GM23338 (cell line): ENCODE results near the gene CEACAM21.
"Not testable (repeated sequence)": the region's sequence is repeated elsewhere in the genome, so short reads cannot be mapped to it uniquely, and the experiment has no call there.

Experiments used
- CREB1 ChIP-seq: fragments of 250-450 bp; sonication (Bioruptor Pico); IDR thresholded peaks from 2 replicates; pipeline ENCODE4 v1.5.0; 2020; ENCODE audit warnings: low read depth, mild to moderate bottlenecking, moderate library complexity
- EZH2 ChIP-seq: fragments of 200-600 bp; sonication (generic); IDR thresholded peaks from one replicate; pipeline ENCODE4 v1.8.0; 2017; ENCODE audit warnings: antibody characterized with exemption, mild to moderate bottlenecking, low read depth; ENCODE audit not compliant: unreplicated experiment
- EZH2phosphoT487 ChIP-seq: fragments of 200-600 bp; sonication (generic); IDR thresholded peaks from one replicate; pipeline ENCODE4 v1.8.1; 2018; ENCODE audit warnings: antibody characterized with exemption; ENCODE audit not compliant: unreplicated experiment
- JUNB ChIP-seq: IDR thresholded peaks from one replicate; pipeline ENCODE4 v1.6.1; 2016; ENCODE audit warnings: antibody characterized with exemption; ENCODE audit not compliant: unreplicated experiment
- NANOG ChIP-seq: IDR thresholded peaks from 2 replicates; pipeline ENCODE4 v1.6.1; 2016; ENCODE audit warnings: antibody characterized with exemption, borderline replicate concordance
- POLR2AphosphoS5 ChIP-seq: IDR thresholded peaks from 2 replicates; pipeline ENCODE4 v1.6.1; 2016; ENCODE audit warnings: antibody characterized with exemption, low read depth
- STAT1 ChIP-seq: IDR thresholded peaks from one replicate; pipeline ENCODE4 v1.6.1; 2016; ENCODE audit warnings: antibody characterized with exemption; ENCODE audit not compliant: unreplicated experiment
- ZNF331 ChIP-seq: fragments of 250-450 bp; sonication (Bioruptor Pico); IDR thresholded peaks from 2 replicates; pipeline ENCODE4 v1.5.0; 2020; ENCODE audit warnings: low read depth, mild to moderate bottlenecking, moderate library complexity
- TF ChIP-seq, protein P1 (sequence below), 2 experiments: fragments of 200-600 bp in 1 of 2; sonication (generic) in 1 of 2; conservative IDR thresholded peaks; 2 replicates each; pipeline versions ENCODE4 v1.5.1 to v1.6.1; 2016 to 2017; ENCODE audit warnings: antibody characterized with exemption in 2 of 2, low read depth in 2 of 2, mild to moderate bottlenecking in 2 of 2, moderate library complexity in 1 of 2
- TF ChIP-seq, protein P2 (sequence below): IDR thresholded peaks from 2 replicates; pipeline ENCODE4 v1.6.1; 2016; ENCODE audit warnings: antibody characterized with exemption
- TF ChIP-seq, protein P3 (sequence below): IDR thresholded peaks from one replicate; pipeline ENCODE4 v1.6.1; 2018; ENCODE audit warnings: antibody characterized with exemption; ENCODE audit not compliant: unreplicated experiment
- TF ChIP-seq, protein P4 (sequence below): fragments of 250-450 bp; sonication (Bioruptor Pico); IDR thresholded peaks from 2 replicates; pipeline ENCODE4 v1.5.0; 2020; ENCODE audit warnings: mild to moderate bottlenecking, moderate library complexity

DNA sequence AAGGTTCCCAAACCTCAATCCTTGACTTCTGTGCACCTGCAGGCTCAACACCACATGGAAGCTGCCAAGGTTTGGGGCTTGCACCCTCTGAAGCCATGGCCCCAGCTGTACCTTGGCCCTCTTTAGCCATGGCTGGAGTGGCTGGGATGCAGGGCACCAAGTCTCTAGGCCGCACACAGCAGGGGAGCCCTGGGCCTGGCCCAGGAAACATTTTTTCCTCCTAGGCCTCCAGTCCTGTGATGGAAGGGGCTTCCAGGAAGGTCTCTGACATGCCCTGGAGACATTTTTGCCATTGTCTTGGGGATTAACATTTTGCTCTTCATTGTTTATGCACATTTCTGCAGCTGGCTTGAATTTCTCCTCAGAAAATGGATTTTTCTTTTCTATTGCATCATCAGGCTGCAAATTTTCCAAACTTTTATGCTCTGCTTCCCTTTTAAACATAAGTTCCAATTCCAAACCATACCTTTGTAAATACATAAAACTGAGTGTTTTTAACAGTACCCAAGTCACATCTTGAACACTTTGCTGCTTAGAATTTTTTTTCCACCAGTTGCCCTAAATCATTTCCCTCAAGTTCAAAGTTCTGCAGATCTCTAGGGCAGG lies 6.7 kb downstream of the CEACAM21 start:
- TF ChIP-seq, protein P1, sequence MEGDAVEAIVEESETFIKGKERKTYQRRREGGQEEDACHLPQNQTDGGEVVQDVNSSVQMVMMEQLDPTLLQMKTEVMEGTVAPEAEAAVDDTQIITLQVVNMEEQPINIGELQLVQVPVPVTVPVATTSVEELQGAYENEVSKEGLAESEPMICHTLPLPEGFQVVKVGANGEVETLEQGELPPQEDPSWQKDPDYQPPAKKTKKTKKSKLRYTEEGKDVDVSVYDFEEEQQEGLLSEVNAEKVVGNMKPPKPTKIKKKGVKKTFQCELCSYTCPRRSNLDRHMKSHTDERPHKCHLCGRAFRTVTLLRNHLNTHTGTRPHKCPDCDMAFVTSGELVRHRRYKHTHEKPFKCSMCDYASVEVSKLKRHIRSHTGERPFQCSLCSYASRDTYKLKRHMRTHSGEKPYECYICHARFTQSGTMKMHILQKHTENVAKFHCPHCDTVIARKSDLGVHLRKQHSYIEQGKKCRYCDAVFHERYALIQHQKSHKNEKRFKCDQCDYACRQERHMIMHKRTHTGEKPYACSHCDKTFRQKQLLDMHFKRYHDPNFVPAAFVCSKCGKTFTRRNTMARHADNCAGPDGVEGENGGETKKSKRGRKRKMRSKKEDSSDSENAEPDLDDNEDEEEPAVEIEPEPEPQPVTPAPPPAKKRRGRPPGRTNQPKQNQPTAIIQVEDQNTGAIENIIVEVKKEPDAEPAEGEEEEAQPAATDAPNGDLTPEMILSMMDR (conservative IDR thresholded peaks at IDR 0.05; ENCODE audit: low read depth in 2 of 2), result not testable (repeated sequence)
- not testable (repeated sequence) for TF ChIP-seq POLR2AphosphoS5; EZH2; JUNB; EZH2phosphoT487; ZNF331; STAT1; CREB1 (CRISPR knock-in tag); NANOG
- TF ChIP-seq, protein P2, sequence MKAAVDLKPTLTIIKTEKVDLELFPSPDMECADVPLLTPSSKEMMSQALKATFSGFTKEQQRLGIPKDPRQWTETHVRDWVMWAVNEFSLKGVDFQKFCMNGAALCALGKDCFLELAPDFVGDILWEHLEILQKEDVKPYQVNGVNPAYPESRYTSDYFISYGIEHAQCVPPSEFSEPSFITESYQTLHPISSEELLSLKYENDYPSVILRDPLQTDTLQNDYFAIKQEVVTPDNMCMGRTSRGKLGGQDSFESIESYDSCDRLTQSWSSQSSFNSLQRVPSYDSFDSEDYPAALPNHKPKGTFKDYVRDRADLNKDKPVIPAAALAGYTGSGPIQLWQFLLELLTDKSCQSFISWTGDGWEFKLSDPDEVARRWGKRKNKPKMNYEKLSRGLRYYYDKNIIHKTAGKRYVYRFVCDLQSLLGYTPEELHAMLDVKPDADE, result not testable (repeated sequence)
- TF ChIP-seq, protein P3, sequence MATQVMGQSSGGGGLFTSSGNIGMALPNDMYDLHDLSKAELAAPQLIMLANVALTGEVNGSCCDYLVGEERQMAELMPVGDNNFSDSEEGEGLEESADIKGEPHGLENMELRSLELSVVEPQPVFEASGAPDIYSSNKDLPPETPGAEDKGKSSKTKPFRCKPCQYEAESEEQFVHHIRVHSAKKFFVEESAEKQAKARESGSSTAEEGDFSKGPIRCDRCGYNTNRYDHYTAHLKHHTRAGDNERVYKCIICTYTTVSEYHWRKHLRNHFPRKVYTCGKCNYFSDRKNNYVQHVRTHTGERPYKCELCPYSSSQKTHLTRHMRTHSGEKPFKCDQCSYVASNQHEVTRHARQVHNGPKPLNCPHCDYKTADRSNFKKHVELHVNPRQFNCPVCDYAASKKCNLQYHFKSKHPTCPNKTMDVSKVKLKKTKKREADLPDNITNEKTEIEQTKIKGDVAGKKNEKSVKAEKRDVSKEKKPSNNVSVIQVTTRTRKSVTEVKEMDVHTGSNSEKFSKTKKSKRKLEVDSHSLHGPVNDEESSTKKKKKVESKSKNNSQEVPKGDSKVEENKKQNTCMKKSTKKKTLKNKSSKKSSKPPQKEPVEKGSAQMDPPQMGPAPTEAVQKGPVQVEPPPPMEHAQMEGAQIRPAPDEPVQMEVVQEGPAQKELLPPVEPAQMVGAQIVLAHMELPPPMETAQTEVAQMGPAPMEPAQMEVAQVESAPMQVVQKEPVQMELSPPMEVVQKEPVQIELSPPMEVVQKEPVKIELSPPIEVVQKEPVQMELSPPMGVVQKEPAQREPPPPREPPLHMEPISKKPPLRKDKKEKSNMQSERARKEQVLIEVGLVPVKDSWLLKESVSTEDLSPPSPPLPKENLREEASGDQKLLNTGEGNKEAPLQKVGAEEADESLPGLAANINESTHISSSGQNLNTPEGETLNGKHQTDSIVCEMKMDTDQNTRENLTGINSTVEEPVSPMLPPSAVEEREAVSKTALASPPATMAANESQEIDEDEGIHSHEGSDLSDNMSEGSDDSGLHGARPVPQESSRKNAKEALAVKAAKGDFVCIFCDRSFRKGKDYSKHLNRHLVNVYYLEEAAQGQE, result not testable (repeated sequence)
- TF ChIP-seq, protein P4, sequence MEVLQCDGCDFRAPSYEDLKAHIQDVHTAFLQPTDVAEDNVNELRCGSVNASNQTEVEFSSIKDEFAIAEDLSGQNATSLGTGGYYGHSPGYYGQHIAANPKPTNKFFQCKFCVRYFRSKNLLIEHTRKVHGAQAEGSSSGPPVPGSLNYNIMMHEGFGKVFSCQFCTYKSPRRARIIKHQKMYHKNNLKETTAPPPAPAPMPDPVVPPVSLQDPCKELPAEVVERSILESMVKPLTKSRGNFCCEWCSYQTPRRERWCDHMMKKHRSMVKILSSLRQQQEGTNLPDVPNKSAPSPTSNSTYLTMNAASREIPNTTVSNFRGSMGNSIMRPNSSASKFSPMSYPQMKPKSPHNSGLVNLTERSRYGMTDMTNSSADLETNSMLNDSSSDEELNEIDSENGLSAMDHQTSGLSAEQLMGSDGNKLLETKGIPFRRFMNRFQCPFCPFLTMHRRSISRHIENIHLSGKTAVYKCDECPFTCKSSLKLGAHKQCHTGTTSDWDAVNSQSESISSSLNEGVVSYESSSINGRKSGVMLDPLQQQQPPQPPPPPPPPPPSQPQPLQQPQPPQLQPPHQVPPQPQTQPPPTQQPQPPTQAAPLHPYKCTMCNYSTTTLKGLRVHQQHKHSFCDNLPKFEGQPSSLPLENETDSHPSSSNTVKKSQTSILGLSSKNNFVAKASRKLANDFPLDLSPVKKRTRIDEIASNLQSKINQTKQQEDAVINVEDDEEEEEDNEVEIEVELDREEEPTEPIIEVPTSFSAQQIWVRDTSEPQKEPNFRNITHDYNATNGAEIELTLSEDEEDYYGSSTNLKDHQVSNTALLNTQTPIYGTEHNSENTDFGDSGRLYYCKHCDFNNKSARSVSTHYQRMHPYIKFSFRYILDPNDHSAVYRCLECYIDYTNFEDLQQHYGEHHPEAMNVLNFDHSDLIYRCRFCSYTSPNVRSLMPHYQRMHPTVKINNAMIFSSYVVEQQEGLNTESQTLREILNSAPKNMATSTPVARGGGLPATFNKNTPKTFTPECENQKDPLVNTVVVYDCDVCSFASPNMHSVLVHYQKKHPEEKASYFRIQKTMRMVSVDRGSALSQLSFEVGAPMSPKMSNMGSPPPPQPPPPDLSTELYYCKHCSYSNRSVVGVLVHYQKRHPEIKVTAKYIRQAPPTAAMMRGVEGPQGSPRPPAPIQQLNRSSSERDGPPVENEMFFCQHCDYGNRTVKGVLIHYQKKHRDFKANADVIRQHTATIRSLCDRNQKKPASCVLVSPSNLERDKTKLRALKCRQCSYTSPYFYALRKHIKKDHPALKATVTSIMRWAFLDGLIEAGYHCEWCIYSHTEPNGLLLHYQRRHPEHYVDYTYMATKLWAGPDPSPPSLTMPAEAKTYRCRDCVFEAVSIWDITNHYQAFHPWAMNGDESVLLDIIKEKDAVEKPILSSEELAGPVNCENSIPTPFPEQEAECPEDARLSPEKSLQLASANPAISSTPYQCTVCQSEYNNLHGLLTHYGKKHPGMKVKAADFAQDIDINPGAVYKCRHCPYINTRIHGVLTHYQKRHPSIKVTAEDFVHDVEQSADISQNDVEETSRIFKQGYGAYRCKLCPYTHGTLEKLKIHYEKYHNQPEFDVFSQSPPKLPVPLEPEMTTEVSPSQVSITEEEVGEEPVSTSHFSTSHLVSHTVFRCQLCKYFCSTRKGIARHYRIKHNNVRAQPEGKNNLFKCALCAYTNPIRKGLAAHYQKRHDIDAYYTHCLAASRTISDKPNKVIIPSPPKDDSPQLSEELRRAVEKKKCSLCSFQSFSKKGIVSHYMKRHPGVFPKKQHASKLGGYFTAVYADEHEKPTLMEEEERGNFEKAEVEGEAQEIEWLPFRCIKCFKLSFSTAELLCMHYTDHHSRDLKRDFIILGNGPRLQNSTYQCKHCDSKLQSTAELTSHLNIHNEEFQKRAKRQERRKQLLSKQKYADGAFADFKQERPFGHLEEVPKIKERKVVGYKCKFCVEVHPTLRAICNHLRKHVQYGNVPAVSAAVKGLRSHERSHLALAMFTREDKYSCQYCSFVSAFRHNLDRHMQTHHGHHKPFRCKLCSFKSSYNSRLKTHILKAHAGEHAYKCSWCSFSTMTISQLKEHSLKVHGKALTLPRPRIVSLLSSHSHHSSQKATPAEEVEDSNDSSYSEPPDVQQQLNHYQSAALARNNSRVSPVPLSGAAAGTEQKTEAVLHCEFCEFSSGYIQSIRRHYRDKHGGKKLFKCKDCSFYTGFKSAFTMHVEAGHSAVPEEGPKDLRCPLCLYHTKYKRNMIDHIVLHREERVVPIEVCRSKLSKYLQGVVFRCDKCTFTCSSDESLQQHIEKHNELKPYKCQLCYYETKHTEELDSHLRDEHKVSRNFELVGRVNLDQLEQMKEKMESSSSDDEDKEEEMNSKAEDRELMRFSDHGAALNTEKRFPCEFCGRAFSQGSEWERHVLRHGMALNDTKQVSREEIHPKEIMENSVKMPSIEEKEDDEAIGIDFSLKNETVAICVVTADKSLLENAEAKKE (CRISPR knock-in tag), result not testable (repeated sequence)
